Uterus (tissue), 2 donors: ENCODE data around the gene LGALS14.

Experiments used
- POLR2A ChIP-seq, 2 donors: fragments of 450-650 bp; IDR thresholded peaks; one replicate each; pipeline ENCODE4 v1.6.1; 2016; ENCODE audit warnings: antibody characterized with exemption in 2 of 2, mild to moderate bottlenecking in 1 of 2, moderate library complexity in 1 of 2
- TF ChIP-seq, protein P1 (sequence below), 4 experiments: fragments of 200-600 bp in 2 of 4; fragments of 450-650 bp in 2 of 4; sonication (generic) in 2 of 4; IDR thresholded peaks; one replicate each; pipeline ENCODE4 v1.5.1; 2016 to 2019; ENCODE audit warnings: antibody characterized with exemption in 4 of 4, mild to moderate bottlenecking in 2 of 4, moderate library complexity in 1 of 4

DNA sequence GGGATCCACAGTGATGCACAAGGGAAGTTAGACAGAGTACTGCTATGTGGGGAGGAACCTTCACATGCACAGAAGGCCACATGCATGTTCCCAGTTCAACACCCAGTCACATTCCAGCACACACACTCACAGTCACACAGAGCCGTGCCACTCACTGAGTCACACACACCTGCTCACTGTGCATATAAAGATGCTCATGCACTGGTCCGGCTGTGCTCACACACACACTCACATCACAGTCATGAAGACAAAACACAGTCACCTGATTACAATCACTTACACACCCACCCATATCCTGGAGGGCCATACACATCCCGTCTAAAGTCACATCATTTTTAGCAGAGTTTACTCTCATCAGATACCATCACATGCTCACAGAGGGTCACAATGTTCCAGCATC is 33.1 kb downstream of the LGALS14 start:
- no peak for TF ChIP-seq POLR2A (IDR thresholded peaks at IDR 0.05)
- TF ChIP-seq, protein P1, sequence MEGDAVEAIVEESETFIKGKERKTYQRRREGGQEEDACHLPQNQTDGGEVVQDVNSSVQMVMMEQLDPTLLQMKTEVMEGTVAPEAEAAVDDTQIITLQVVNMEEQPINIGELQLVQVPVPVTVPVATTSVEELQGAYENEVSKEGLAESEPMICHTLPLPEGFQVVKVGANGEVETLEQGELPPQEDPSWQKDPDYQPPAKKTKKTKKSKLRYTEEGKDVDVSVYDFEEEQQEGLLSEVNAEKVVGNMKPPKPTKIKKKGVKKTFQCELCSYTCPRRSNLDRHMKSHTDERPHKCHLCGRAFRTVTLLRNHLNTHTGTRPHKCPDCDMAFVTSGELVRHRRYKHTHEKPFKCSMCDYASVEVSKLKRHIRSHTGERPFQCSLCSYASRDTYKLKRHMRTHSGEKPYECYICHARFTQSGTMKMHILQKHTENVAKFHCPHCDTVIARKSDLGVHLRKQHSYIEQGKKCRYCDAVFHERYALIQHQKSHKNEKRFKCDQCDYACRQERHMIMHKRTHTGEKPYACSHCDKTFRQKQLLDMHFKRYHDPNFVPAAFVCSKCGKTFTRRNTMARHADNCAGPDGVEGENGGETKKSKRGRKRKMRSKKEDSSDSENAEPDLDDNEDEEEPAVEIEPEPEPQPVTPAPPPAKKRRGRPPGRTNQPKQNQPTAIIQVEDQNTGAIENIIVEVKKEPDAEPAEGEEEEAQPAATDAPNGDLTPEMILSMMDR (IDR thresholded peaks at IDR 0.05), result no peak
